ENCODE measurements around the gene MAP3K20. TPM values are rescaled to one million over a fixed set of nuclear protein-coding genes. Genes with fewer than 3 reads are reported as not detected.

Gene MAP3K20
- total and polyA plus RNA-seq, 2 donors (not counting 3 experiments of a cell fraction or from before 2014, with no cell fraction given): 7.8 to 31.5 TPM

GRCh38 chr2:173118395-173118794 is 42.7 kb downstream of the MAP3K20 start:
- H4K20me1 ChIP-seq (replicated peaks; ENCODE audit: control insufficient read depth, extremely low read depth, insufficient read depth, low read length): no peaks in the 10 kb centered on the region
- H3K27me3 ChIP-seq (ENCODE audit: control insufficient read depth in 2 of 2, insufficient read depth in 2 of 2, low read length in 2 of 2): no peaks in the 10 kb centered on the region
- FAIRE-seq: no peak
- H3K9me1 ChIP-seq (replicated peaks; ENCODE audit: control insufficient read depth, extremely low read depth, insufficient read depth, low read length): no peaks in the 10 kb centered on the region
- TF ChIP-seq POLR2A (IDR thresholded peaks at IDR 0.05; ENCODE audit: low read depth, low read length) (no peak), POLR2AphosphoS5 (IDR thresholded peaks at IDR 0.05; ENCODE audit: insufficient read depth, low read depth, low read length) (no peak), MYC (IDR thresholded peaks at IDR 0.05; ENCODE audit: low read depth, low read length) (no peak), GATA2 (IDR thresholded peaks at IDR 0.05; ENCODE audit: insufficient read depth, insufficient read length, low read depth, low read length) (no peak), FOS (IDR thresholded peaks at IDR 0.05; ENCODE audit: borderline replicate concordance, insufficient read depth, low read length) (no peak), JUN (IDR thresholded peaks at IDR 0.05; ENCODE audit: borderline replicate concordance, insufficient read depth, insufficient read length, low read depth) (no peak), MAX (IDR thresholded peaks at IDR 0.05; ENCODE audit: insufficient read depth, insufficient read length) (no peak), EZH2 (IDR thresholded peaks at IDR 0.05; ENCODE audit: borderline replicate concordance, low read depth, low read length, severe bottlenecking) (no peak)
- TF ChIP-seq, protein P1, sequence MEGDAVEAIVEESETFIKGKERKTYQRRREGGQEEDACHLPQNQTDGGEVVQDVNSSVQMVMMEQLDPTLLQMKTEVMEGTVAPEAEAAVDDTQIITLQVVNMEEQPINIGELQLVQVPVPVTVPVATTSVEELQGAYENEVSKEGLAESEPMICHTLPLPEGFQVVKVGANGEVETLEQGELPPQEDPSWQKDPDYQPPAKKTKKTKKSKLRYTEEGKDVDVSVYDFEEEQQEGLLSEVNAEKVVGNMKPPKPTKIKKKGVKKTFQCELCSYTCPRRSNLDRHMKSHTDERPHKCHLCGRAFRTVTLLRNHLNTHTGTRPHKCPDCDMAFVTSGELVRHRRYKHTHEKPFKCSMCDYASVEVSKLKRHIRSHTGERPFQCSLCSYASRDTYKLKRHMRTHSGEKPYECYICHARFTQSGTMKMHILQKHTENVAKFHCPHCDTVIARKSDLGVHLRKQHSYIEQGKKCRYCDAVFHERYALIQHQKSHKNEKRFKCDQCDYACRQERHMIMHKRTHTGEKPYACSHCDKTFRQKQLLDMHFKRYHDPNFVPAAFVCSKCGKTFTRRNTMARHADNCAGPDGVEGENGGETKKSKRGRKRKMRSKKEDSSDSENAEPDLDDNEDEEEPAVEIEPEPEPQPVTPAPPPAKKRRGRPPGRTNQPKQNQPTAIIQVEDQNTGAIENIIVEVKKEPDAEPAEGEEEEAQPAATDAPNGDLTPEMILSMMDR (IDR thresholded peaks at IDR 0.05; ENCODE audit: extremely low read depth in 1 of 2, insufficient read depth in 1 of 2, low read depth in 1 of 2, low read length in 2 of 2): no peak
- intact Hi-C loops (cut with micrococcal nuclease): no loop called here
- no peaks in the 10 kb centered on the region for H3K9me3 ChIP-seq (replicated peaks; ENCODE audit: control insufficient read depth, insufficient read depth, low read length)
- no peak overlapping the region for H3K27ac ChIP-seq (ENCODE audit: insufficient read depth, low read depth, low read length)
- peaks cover 7% of the 10 kb centered on the region for H3K79me2 ChIP-seq (ENCODE audit: control insufficient read depth, insufficient read depth, low read length)
- dilution Hi-C loops (cut with MboI; ENCODE audit: extremely low pct_ligation_motif_present, low sequenced_read_pairs): no loop called here
- H3K36me3 ChIP-seq (ENCODE audit: control insufficient read depth in 2 of 2, extremely low read depth in 1 of 2, insufficient read depth in 2 of 2, low read length in 2 of 2): no peaks in the 10 kb centered on the region
- no TSS peak for BruUV-seq (replicated peaks)
- ChIA-PET CTCF (interaction anchor here (1.0 kb wide), 1 partner anchor 13 kb away, joined by 3 read pairs; no protein-coding TSS in a partner anchor), POLR2A (no interaction called here)
- H2AFZ ChIP-seq (ENCODE audit: low read depth, low read length): no peak overlapping the region
- H3K9ac ChIP-seq (replicated peaks; ENCODE audit: extremely low read depth, insufficient read depth, low read length): no peak overlapping the region
- DNase-seq (ENCODE audit: low read depth, low spot score): no peak
- H3K4me3 ChIP-seq (replicated peaks in 1 of 3; ENCODE audit: insufficient read depth in 1 of 3, low read depth in 1 of 3, low read length in 3 of 3): no peak overlapping the region
- no peaks in the 10 kb centered on the region for H3K4me1 ChIP-seq (ENCODE audit: control insufficient read depth, extremely low read depth, insufficient read depth, low read length)
- H3K4me2 ChIP-seq (ENCODE audit: insufficient read depth, low read length): no peak overlapping the region
